Measurements from ENCODE around the gene CCRL2.
"Not testable (repeated sequence)": the region's sequence is repeated elsewhere in the genome, so short reads cannot be mapped to it uniquely, and the experiment has no call there.

Gene CCRL2

GRCh38 chr3:46431905-46432304 lies 24.8 kb downstream of the CCRL2 start:
- DNase-seq, result not testable (repeated sequence)

- DNase-seq, result not testable (repeated sequence)
Measured at GRCh38 chr3:46433118-46433517, 26.1 kb downstream of the CCRL2 start.

GRCh38 chr3:46433841-46434240 lies 26.8 kb downstream of the CCRL2 start:
- no peak for DNase-seq

- no peak for DNase-seq
Measured at GRCh38 chr3:46435081-46435726, 28.1 kb downstream of the CCRL2 start.

- DNase-seq, result no peak
Measured at GRCh38 chr3:46438831-46439230, 31.8 kb downstream of the CCRL2 start.

GRCh38 chr3:46440531-46441294 lies 33.7 kb downstream of the CCRL2 start:
- DNase-seq, result no peak

GRCh38 chr3:46442576-46443530 lies 35.8 kb downstream of the CCRL2 start:
- no peak for DNase-seq

- DNase-seq, result no peak
Measured at GRCh38 chr3:46447228-46447985, 40.3 kb downstream of the CCRL2 start.

GRCh38 chr3:46448721-46449120 lies 41.7 kb downstream of the CCRL2 start:
- no peak for DNase-seq

GRCh38 chr3:46449755-46450552 lies 42.9 kb downstream of the CCRL2 start:
- DNase-seq, result no peak

- no peak for DNase-seq
Measured at GRCh38 chr3:46453526-46454208, 46.6 kb downstream of the CCRL2 start.

GRCh38 chr3:46454209-46454595 lies 47.1 kb downstream of the CCRL2 start:
- no peak for DNase-seq

GRCh38 chr3:46454606-46455005 lies 47.5 kb downstream of the CCRL2 start:
- no peak for DNase-seq

- DNase-seq, result no peak
Measured at GRCh38 chr3:46455231-46456115, 48.4 kb downstream of the CCRL2 start.

GRCh38 chr3:46456118-46456517 lies 49.1 kb downstream of the CCRL2 start:
- DNase-seq, result no peak
